NK-92 (cell line): ENCODE results near the gene KDM4E.

ENCODE experiments used
- DNase-seq: peaks from one replicate; lab custom pipeline; 2025; ENCODE audit not compliant: unreplicated experiment; lab: John Stamatoyannopoulos, UW

KDM4E gene

GRCh38 chr11:95050595-95051202 is 25.6 kb downstream of the KDM4E start:
- no peak for DNase-seq

- no peak for DNase-seq
Measured at GRCh38 chr11:95054356-95054755, 29.3 kb downstream of the KDM4E start.

- no peak for DNase-seq
Measured at GRCh38 chr11:95055283-95055897, 30.3 kb downstream of the KDM4E start.

- no peak for DNase-seq
Measured at GRCh38 chr11:95057959-95058358, 32.9 kb downstream of the KDM4E start.

DNA sequence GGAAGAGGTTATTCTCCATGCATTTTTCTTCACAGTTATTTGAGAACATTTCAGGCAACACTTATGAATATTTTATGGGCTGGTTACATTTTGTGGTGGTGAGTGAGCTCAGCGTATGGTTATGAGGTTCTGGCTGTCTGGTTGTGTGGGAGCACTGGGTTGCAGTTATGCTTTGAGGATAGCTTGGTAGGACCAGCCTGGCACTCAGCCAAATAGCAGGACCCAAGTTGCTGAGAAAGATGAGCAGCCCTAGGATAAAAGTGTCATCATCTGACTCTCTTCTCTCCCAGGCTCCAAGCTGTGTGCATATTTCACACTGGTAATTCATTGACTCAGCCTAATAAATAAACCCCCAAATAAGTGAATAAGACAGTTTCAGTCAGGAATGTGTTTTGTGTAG is 33.6 kb downstream of the KDM4E start:
- no peak for DNase-seq

- no peak for DNase-seq
Measured at GRCh38 chr11:95059046-95059445, 34.0 kb downstream of the KDM4E start.

DNA sequence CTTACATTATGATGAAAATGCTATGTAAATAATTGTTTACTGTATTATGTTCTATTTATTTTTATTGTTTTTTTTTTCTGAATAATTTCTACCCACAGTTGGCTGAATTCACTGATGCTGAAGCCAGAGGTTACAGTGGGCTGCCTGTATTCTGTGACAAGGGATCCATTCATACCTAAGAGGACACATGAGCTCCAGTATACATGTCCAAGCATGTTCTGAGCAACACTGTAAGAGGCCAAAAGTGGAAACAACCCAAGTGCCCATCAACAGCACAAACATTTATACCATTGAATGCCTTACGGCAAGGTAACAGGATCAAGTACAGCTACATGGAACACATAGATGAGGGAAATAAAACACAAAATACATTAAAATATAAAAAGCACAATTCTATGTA is 40.3 kb downstream of the KDM4E start:
- no peak for DNase-seq

- no peak for DNase-seq
Measured at GRCh38 chr11:95066716-95067038, 41.6 kb downstream of the KDM4E start, which contains the start of gene SRSF8. Gene SRSF8, plus strand, starts transcription at chr11:95066919. Its CDS starts 308 bp downstream, at chr11:95067227.

- DNase-seq, result no peak
Measured at GRCh38 chr11:95067039-95067840, 42.2 kb downstream of the KDM4E start.

DNA sequence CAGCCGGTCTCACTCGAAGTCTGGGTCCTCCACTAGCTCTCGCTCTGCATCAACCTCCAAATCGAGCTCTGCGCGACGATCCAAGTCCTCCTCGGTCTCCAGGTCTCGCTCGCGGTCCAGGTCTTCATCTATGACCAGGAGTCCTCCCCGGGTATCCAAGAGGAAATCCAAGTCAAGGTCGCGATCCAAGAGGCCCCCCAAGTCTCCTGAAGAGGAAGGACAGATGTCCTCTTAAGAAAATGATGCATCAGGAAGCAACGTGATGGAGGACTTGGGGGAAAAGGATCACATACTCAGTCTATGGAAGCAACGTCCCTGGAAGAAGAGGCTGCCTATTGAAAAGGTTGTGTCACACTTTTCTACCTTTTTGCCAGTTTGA is 42.8 kb downstream of the KDM4E start:
- no peak for DNase-seq

- no peak for DNase-seq
Measured at GRCh38 chr11:95068549-95068948, 43.5 kb downstream of the KDM4E start.

GRCh38 chr11:95070471-95070870 is 45.4 kb downstream of the KDM4E start:
- no peak for DNase-seq

DNA sequence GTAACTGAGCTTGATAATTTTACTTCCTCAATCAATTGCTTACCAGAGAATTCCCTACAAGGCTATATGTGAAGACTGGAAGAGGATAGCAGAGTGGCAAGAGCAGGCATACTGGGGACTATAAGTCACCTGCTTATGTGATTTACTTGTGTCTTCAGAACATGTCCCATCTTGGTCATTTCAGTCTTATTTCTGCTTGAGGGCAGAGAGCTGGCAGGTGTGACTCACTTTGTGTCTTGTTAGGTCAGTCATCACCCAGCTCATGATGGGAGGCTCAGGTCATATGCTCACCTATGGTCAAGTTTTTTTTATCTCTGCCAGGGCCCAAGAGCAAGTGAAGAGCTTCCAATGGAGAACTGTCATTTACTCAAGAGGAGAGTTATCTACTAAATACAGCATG is 47.9 kb downstream of the KDM4E start:
- DNase-seq, result no peak

DNA sequence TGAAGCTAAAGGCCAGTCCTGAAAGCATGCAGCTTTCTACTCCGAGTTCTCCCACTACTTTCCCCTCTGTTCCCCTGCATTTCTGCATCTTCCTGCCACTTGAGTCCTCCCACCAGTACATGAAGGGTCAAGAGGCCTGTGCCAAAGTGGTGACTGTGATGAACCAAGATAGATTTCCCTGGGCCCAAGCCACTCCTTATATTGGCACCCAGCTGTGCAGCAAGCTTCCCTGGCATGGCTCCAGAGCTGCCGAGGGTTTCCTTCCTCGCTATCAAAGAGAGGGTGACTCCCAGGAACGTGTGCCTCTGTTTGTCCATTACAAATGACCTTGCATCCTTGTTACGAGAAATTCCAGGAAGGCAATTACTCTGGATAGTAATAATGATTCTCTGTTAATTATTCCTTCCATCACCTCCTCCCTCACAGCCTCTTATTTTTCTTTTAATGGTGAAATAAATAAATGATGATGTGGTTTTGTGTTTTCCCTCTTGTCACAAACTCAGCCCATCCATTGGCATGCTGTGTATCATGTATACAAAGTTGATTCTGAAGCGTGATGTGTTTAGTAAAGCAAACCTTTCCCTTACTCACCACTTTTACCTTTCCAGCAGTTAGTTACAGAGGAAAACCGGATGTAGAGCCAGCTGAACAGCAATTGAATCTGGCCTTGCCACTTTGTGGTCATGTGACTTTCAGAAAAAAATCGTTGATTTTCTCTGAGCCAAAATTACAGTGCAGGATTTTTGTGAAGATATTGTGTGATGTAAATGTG is 49.9 kb downstream of the KDM4E start:
- DNase-seq, result no peak

DNA sequence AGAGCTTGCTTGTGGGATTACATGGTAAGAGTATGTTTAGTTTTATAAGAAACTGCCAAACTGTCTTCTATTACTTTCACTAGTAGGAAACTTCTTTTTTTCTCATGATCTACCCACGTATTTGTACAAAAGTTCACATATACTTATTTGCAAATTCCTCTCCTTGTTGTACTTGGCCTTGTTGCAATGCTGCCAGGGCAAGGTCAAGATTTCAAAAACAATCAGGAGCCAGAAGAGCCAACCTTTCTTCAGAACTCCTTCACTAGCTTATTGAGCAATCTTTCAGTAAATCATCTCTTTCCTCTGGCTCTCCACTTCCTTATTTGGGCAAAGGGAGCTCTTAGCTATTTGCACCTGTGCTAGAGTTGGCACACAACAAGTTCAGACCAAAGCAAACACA is 51.4 kb downstream of the KDM4E start:
- no peak for DNase-seq

- no peak for DNase-seq
Measured at GRCh38 chr11:95076981-95077380, 51.9 kb downstream of the KDM4E start.
